HG03196 (cell line): ENCODE results near the gene KLHL8.
"Not testable (repeated sequence)": the region's sequence is repeated elsewhere in the genome, so short reads cannot be mapped to it uniquely, and the experiment has no call there.

Experiments
- ATAC-seq: cut with Tn5 transposase; IDR thresholded peaks from one replicate; pipeline ENCODE4 v1.9.1; 2021; ENCODE audit not compliant: unreplicated experiment

The KLHL8 gene

GRCh38 chr4:87228262-87228860 lies 7.9 kb upstream of the KLHL8 start:
- ATAC-seq: no peak

GRCh38 chr4:87227751-87228151 lies 7.3 kb upstream of the KLHL8 start:
- no peak for ATAC-seq

- ATAC-seq: no peak
Observed at GRCh38 chr4:87225936-87226335, 5.5 kb upstream of the KLHL8 start.

- no peak for ATAC-seq
Observed at GRCh38 chr4:87224141-87224923, 3.9 kb upstream of the KLHL8 start.

GRCh38 chr4:87219632-87220093 lies 755 bp downstream of the KLHL8 start:
- peak; percentile 43 for ATAC-seq

- ATAC-seq: not testable (repeated sequence)
Observed at GRCh38 chr4:87217235-87217763, 3.1 kb downstream of the KLHL8 start.

GRCh38 chr4:87216469-87216868 lies 3.9 kb downstream of the KLHL8 start:
- no peak for ATAC-seq

GRCh38 chr4:87213421-87214075 lies 6.9 kb downstream of the KLHL8 start:
- ATAC-seq: no peak

- ATAC-seq: no peak
Observed at GRCh38 chr4:87211249-87211952, 9.0 kb downstream of the KLHL8 start.

- peak; percentile 71 for ATAC-seq
Observed at GRCh38 chr4:87209696-87210095, 10.7 kb downstream of the KLHL8 start.

- peak; percentile 4 for ATAC-seq
Observed at GRCh38 chr4:87209182-87209581, 11.2 kb downstream of the KLHL8 start.

GRCh38 chr4:87204559-87204958 lies 15.9 kb downstream of the KLHL8 start:
- ATAC-seq: no peak

GRCh38 chr4:87196927-87197326 lies 23.5 kb downstream of the KLHL8 start:
- no peak for ATAC-seq

GRCh38 chr4:87196146-87196545 lies 24.3 kb downstream of the KLHL8 start:
- ATAC-seq: no peak

- ATAC-seq: no peak
Observed at GRCh38 chr4:87193958-87194675, 26.3 kb downstream of the KLHL8 start.

- ATAC-seq: no peak
Observed at GRCh38 chr4:87192145-87192919, 28.1 kb downstream of the KLHL8 start.

GRCh38 chr4:87188932-87189331 lies 31.5 kb downstream of the KLHL8 start:
- ATAC-seq: no peak

- ATAC-seq: no peak
Observed at GRCh38 chr4:87188048-87188447, 32.4 kb downstream of the KLHL8 start.

GRCh38 chr4:87185146-87185870 lies 35.1 kb downstream of the KLHL8 start:
- ATAC-seq: no peak
